SK-N-MC (cell line): ENCODE results near the gene CLIP4.

Experiments
- DNase-seq: peaks from one replicate; pipeline ENCODE4 v3.0.0-alpha.2; 2011; ENCODE audit warnings: low read depth, low spot score
- H3K27ac ChIP-seq: fragments of 200-600 bp; sonication (generic); 2 replicates; pipeline ENCODE4 v1.5.1; 2016; ENCODE audit warnings: mixed run types
- H3K36me3 ChIP-seq: fragments of 200-600 bp; sonication (generic); 2 replicates; pipeline ENCODE4 v1.6.1; 2017; ENCODE audit warnings: antibody characterized with exemption, low read length, mixed read lengths; ENCODE audit not compliant: insufficient read depth
- H3K4me3 ChIP-seq: fragments of 200-600 bp; sonication (generic); 2 replicates; pipeline ENCODE4 v1.5.1; 2016
- H3K9ac ChIP-seq: fragments of 200-600 bp; sonication (generic); 2 replicates; pipeline ENCODE4 v1.8.0; 2017; ENCODE audit warnings: mixed run types, mixed read lengths; ENCODE audit not compliant: insufficient read length
- H3K9me3 ChIP-seq: fragments of 200-600 bp; sonication (generic); 2 replicates; pipeline ENCODE4 v1.6.1; 2017; ENCODE audit warnings: low read depth, mild to moderate bottlenecking, antibody characterized with exemption, low read length, moderate library complexity, mixed read lengths
- EZH2 ChIP-seq: fragments of 200-600 bp; sonication (generic); IDR thresholded peaks from one replicate; pipeline ENCODE4 v1.6.1; 2017; ENCODE audit warnings: antibody characterized with exemption
- FOXP2 ChIP-seq: optimal IDR thresholded peaks from 2 replicates; pipeline ENCODE3; 2011; ENCODE audit warnings: mild to moderate bottlenecking, moderate library complexity; ENCODE audit not compliant: insufficient read depth; ENCODE audit errors: extremely low read length, control extremely low read depth
- POLR2AphosphoS5 ChIP-seq: IDR thresholded peaks from 2 replicates; pipeline ENCODE4 v1.6.1; 2012; ENCODE audit warnings: mild to moderate bottlenecking, low read depth, low read length, borderline replicate concordance

CLIP4 gene

DNA sequence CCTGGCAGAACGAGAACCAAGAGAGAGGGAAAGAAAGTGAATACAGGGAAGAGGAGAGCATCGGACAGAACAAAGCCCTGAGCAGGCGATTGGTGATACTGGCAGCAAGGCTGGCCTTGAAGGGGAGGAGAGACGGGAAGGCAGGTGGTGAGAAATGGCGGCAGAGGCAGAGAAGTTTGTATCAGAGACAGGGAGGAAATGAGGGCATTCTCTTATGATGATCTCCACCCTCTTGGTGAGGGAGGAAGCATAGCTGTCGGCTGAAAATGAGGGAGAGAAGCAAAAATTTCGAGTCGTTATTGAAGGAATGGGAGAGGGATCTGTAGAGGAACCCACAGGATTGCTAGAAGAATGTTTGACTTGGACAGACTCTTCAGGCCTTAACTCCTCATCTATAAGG, 80.6 kb downstream of the CLIP4 start:
- no peak for DNase-seq
- Histone ChIP-seq H3K9ac (no peak overlapping the region), H3K4me3 (no peak overlapping the region), H3K9me3 (no peaks in the 10 kb centered on the region), H3K27ac (no peak overlapping the region), H3K36me3 (peaks cover 8% of the 10 kb centered on the region)
- no peak for TF ChIP-seq FOXP2
- no peak for TF ChIP-seq POLR2AphosphoS5
- no peak for TF ChIP-seq EZH2

DNA sequence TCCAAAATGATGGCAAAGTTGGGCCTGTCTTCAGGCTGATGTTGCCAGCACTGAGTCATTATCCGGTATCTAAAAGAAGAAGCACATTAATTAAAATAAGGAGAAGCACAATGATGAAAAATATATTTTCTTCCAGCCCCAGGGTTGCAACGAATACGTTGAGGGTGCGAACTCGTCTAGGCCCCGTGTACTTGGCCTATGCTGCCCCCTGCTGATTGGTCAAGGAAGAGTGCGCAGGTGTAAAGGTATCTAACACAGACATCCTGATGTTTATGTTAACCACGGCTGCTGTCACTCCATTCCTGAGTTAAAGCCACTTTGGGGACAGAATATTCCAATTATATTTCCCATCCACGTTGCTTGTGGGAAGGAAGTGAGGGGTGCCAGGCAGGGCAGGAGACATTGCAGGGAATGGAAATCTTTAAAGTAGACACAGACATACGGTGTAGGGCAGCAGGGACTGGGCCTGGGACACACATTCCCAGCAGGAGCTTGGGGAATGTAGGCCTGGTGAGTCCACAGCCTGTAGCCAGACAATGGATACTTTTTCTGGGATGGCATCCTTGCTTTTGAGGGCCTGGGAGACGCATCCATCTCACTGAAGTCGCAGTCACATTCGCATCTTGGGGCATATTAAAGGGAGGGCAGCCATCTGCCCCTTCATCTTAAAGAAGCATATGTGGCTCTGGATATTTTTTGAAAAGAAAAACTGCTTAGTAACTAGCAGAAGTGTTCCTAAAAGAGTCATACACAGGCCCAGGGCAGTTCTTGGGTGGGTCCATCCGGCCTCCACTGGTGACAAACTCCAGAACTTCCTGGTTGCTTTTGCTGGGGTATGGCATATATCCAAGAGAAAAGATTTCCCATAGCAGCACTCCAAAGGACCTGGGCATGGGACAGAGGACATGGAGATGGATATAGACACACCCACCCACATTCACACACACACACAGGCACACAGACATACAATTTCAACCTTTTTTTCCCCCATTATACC, 81.9 kb downstream of the CLIP4 start:
- Histone ChIP-seq H3K9ac (no peak overlapping the region), H3K27ac (no peak overlapping the region), H3K4me3 (no peak overlapping the region), H3K9me3 (no peaks in the 10 kb centered on the region), H3K36me3 (peaks cover 5% of the 10 kb centered on the region)
- DNase-seq, result no peak
- no peak for TF ChIP-seq POLR2AphosphoS5
- no peak for TF ChIP-seq FOXP2
- no peak for TF ChIP-seq EZH2

GRCh38 chr2:29201979-29202378, 86.8 kb downstream of the CLIP4 start:
- Histone ChIP-seq H3K9ac (no peak overlapping the region), H3K4me3 (no peak overlapping the region), H3K27ac (0 out of 2 replicates have a peak overlapping the region, but pooled peaks have one; percentile 7), H3K9me3 (no peaks in the 10 kb centered on the region), H3K36me3 (peaks cover 4% of the 10 kb centered on the region; the same call in 1 of the 2 replicates)
- TF ChIP-seq FOXP2 (no peak), EZH2 (no peak), POLR2AphosphoS5 (no peak)
- DNase-seq, result no peak

DNA sequence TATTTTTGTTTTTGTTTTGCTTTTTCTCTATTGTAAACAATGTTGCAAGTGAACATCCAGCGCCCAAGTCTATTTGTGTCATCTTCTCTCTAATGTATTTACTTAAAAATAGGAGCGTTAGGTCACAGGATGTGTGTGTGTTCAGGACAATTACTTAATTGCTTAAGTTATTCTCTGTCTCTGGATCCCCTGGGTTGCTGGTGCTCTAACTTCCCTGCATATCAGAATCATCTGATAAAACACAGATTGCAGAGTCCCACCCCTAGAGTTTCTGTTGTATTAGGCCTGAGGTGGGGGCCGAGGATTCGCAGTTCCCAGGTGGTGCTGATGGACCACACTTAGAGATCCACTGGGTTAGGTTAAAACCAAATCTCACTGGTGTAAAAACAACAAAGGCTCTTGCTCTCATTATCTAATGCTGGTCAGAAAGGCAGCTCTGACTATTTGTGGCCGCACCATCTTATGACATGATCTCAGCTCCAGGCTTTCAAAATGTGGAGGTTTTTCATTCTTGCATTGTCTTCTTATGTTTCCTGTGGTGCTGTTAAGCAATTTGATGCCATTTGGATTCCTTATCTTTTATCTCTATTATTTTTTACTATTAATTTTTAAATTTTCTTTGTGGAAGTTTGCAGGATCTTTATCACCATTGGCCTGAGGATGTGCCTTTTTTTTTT, 87.7 kb downstream of the CLIP4 start:
- no peak for TF ChIP-seq EZH2
- TF ChIP-seq FOXP2, result no peak
- TF ChIP-seq POLR2AphosphoS5, result no peak
- H3K9me3 ChIP-seq, result no peaks in the 10 kb centered on the region
- H3K27ac ChIP-seq, result 0 out of 2 replicates have a peak overlapping the region, but pooled peaks have one; percentile 7
- H3K36me3 ChIP-seq, result peaks cover 5% of the 10 kb centered on the region; the same call in 1 of the 2 replicates
- no peak for DNase-seq
- H3K9ac ChIP-seq, result no peak overlapping the region
- no peak overlapping the region for H3K4me3 ChIP-seq

DNA sequence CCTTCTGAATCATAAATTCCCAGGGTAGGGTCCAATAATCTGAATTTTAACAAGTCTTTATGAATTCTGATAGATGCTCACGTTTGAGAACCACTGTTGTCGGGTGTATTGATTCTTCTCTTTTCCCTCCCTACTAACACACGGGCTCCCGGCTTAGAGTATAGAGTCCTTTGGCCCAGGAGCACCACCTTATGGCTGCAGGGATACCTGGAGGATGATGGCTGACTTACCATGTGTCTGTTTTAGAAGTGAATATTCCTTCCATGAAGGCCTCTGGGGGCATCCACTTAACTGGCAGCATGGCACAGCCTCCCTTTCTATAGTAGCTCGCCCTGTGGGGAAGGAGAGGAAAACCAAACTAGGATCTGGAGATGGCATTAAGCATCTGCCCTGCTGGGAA, 91.7 kb downstream of the CLIP4 start:
- Histone ChIP-seq H3K9ac (no peak overlapping the region), H3K9me3 (no peaks in the 10 kb centered on the region), H3K27ac (no peak overlapping the region), H3K4me3 (no peak overlapping the region), H3K36me3 (peaks cover 9% of the 10 kb centered on the region; the same call in 1 of the 2 replicates)
- no peak for DNase-seq
- TF ChIP-seq FOXP2 (no peak), EZH2 (no peak), POLR2AphosphoS5 (no peak)

DNA sequence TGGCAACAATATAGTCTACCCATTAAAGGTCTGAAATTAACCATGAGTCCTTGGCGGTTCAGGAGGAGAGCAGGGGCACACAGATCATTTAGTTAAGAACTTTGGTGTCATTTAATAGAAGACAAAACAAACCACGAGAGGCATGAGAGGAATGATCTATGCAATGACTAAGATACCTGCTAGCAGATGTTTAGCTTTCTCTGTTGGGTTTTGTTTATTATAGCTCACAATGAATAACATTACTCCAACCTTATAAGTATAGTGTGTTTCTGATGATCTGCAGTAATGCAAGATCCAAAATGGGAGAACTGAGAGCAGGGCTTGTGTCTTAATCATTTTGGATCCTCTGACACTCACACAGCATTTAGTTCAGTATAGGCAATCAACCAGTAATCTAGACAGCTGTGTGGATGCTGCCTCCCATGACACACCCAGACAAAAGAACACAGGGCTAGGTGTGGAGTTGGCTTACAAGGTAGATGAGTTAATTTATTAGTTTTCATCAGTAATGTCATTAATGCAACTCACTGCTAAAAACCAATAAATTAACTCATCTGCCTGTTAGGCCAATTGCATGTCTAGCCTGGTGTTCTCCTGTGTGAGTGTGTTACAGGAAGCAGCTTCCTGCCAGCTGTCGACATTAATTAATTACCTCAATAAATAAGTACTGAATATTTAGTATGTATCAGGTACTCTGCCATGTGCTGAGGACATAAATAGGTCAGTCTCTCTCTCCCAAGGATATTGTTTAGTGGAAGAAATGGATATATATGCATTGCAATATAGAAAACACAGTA, 92.3 kb downstream of the CLIP4 start:
- Histone ChIP-seq H3K4me3 (no peak overlapping the region), H3K36me3 (peaks cover 9% of the 10 kb centered on the region; the same call in 1 of the 2 replicates), H3K9me3 (no peaks in the 10 kb centered on the region), H3K9ac (no peak overlapping the region), H3K27ac (no peak overlapping the region)
- no peak for DNase-seq
- TF ChIP-seq POLR2AphosphoS5 (no peak), EZH2 (no peak), FOXP2 (no peak)

DNA sequence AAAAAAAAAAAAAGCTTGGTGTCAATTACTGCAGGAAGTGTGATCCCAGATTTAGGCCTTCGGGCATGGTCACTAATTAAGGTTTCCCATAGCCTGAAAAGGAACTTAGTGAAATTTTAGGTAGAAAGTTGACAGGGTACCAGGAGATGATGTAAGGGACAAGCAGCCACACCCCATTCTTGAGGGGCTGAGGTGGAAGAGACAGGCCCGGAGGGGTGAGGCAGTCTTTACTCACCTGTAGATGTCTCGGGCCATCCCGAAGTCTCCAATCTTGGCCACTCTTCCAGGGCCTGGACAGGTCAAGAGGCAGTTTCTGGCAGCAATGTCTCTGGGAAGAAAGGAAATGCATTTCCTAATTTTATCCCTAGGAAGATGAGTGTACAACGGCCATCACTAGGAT, 94.3 kb downstream of the CLIP4 start:
- no peak for DNase-seq
- TF ChIP-seq EZH2 (no peak), POLR2AphosphoS5 (no peak), FOXP2 (no peak)
- H3K9ac ChIP-seq, result no peak overlapping the region
- no peaks in the 10 kb centered on the region for H3K9me3 ChIP-seq
- no peak overlapping the region for H3K4me3 ChIP-seq
- H3K27ac ChIP-seq, result no peak overlapping the region
- H3K36me3 ChIP-seq, result peaks cover 9% of the 10 kb centered on the region; the same call in 1 of the 2 replicates
